ENCODE data around the gene VTCN1. TPM values are rescaled to one million over a fixed set of nuclear protein-coding genes. Genes with fewer than 3 reads are reported as not detected.
A peak's percentile ranks its signal among the peaks of the same experiment; 100 is the strongest.
"Not testable (repeated sequence)": the region's sequence is repeated elsewhere in the genome, so short reads cannot be mapped to it uniquely, and the experiment has no call there.

The VTCN1 gene
- total RNA-seq, 1 donor from 2014 or later, result not detected

- no peak for DNase-seq (ENCODE audit: low spot score)
- intact Hi-C loops (cut with DNase I), result no loop called here
Measured at GRCh38 chr1:117112047-117112717, 98.5 kb downstream of the VTCN1 start.

DNA sequence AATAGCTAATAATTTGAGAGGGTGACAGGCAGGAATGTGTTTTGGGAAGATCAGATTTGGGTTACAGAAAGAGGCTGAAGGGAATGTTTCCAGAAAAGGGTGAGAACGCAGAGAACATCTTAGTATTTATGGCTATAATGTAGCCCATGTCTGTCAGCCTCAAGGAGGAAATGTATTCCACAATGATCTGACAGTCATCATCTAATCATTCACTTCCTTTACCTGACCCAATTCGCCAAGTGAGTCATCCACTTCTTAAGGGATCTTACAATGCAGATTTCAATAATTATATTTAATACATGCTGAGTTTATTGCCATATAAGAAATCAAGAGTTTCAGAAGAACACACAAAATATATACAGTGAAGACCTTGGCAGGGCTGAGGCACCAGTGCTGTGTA, 100.0 kb downstream of the VTCN1 start:
- no peak for DNase-seq (ENCODE audit: low spot score)
- intact Hi-C loops (cut with DNase I), result no loop called here

GRCh38 chr1:117107364-117107763, 103.4 kb downstream of the VTCN1 start:
- intact Hi-C loops (cut with DNase I), result no loop called here
- DNase-seq (ENCODE audit: low spot score), result no peak

DNA sequence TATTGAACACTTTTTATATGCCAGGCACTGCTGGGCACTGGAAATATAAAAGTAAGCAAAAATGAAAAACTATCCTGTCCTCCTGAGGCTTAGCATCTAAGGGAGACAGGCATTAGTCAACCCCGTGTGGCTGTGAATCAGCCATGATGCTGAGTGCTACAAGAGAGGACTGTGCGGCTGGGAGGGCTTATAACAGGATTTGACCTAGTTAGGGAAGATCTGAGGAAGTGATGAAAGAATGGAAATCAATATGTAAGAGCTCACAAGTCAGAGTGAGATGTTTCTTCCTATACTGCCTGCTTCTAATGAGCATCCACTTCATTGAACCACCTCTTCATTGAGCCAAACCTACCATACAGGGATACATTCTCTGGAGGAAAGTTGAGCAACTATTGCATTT, 104.2 kb downstream of the VTCN1 start:
- no peak for DNase-seq (ENCODE audit: low spot score)
- intact Hi-C loops (cut with DNase I), result no loop called here

GRCh38 chr1:117105722-117106121, 105.0 kb downstream of the VTCN1 start:
- intact Hi-C loops (cut with DNase I), result no loop called here
- DNase-seq (ENCODE audit: low spot score), result no peak

DNA sequence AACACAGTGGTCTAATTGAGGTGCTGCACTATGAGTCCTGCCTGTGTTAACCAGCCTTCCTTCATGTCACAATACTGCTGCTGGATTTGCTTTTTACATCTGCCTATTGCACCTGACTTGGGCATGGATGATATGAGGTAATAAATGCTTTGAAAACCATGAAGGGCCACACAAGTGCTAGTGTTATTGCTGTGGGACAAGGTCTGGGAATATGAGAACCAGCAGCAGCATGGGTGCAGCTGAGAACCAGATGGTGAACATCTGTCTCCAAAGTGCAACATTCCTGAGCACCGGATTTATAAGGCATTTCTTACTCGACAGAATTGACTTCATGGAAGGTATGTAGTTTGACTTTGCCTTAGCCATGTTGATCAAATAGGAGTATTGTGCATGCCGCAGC, 105.7 kb downstream of the VTCN1 start:
- intact Hi-C loops (cut with DNase I), result no loop called here
- DNase-seq (ENCODE audit: low spot score), result no peak

DNA sequence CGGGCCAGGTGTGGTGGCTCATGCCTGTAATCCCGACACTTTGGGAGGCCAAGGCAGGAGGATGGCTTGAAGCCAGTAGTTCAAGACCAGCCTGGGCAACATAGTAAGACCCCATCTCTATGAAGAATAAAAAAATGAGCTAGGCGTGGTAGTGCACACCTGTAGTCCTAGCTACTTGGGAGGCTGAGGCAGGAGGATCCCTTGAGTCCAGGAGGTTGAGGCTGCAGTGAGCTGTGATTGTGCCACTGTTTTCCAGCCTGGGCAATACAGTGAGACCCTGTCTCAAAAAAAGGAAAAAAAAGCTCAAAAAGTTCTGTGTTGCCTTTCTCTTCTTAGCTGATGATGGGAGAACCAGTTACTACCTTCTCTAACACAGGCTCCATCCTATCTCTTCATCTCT, 108.9 kb downstream of the VTCN1 start:
- DNase-seq (ENCODE audit: low spot score); intact Hi-C loops (cut with DNase I): not testable (repeated sequence)

DNA sequence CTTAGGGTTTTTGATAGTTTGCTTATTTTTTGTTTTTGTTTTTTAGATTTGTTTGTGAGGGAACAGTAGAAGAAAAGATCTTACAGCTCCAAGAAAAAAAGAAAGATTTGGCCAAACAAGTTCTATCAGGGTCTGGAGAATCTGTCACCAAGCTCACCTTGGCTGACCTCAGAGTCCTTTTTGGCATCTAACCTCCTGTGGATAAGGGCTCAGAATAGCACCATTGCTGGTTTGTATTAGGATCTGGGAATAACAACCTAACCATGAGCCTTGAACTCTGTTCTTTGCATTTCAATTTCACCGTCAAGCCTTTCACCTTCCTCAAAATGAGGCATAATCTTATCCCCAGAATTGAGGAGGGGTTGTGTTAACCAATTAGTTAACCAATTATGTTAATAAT, 109.4 kb downstream of the VTCN1 start:
- intact Hi-C loops (cut with DNase I), result no loop called here
- DNase-seq (ENCODE audit: low spot score), result no peak

DNA sequence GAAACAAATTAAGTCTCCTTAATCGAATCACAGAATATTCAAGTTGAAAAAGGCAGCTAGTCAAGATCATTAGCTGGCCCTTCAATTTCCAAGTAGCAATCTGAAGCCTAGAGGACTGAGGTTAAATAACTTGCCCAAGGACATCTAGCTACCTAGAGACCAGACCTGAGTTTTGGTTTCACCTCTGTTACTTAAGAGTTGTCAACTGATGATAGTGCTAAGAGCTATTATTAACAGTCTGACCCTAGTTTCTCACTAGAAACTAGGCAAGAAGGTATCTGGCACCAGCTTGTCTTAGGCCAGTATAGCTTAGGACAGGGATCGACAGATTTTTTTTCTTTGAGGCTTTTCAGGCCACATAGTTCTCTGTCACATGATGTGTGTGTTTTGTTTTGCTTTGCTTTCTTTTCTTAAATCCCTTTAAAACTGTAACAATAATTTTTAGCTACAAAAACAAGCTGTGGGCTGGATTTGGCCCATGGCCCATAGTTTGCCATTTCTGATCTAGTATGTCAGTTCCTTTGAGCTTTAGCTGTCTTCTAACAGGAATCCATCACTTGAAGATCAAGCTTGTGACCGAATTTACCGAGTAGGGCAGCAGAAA, 112.3 kb downstream of the VTCN1 start:
- intact Hi-C loops (cut with DNase I), result no loop called here
- no peak for DNase-seq (ENCODE audit: low spot score)

- intact Hi-C loops (cut with DNase I), result no loop called here
- DNase-seq (ENCODE audit: low spot score), result no peak
Measured at GRCh38 chr1:117097443-117097842, 113.3 kb downstream of the VTCN1 start.

DNA sequence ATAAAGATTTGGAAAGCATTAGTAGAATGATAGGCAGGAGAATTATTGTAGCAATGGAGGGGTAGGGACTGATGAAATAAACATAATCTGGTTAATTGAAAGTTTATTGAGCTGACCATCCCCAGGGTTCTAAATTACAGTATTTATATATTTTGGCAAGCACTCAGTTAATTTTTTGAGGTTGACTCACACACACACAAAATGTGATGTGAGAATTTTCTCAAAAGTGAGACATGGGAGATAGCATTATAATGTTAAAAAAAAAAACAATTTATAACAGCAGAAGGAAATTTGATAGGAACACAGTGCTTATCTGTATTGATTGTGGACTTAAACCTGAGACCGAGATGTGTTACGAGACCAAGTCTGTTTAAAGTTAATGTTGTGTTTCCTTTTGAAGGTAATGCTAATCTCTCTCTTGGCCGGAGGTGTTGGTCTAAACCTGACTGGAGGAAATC, 113.7 kb downstream of the VTCN1 start:
- intact Hi-C loops (cut with DNase I), result no loop called here
- DNase-seq (ENCODE audit: low spot score), result no peak

DNA sequence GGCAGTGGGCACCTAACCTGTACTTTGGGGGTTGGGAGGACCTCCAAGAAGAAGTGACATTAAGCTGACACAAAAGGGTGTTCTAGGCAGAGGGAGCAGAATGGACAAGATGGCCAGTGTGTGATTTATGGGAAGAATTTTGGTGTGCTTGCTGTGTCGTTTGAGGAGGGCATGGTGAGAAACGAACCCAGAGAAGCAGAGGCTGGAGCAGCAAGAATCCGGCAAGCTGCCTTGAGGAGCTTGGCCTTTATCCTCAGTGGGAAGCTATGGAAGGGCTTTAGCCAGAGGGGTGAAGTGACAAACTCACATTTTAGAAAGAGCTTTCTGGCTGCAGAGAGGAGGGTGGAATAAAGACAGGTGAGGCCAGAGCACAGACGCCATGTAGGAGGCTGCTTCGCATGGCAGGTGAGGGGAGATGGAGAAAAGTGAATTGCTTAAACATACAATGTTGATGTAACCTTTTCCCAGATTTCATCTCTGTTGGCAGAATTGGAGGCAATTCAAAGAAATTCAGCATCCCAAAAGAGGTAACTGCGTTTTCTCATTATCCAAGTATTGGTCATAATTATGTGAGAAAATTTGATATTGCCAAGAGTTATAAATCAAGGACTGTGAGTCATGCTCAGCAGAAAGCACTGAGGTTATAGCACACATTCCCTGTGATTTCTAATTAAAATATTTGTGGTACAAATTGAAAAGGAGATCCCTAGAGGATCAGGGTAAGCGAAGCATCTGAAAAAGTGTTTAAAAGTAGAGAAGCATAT, 115.7 kb downstream of the VTCN1 start:
- intact Hi-C loops (cut with DNase I), result no loop called here
- no peak for DNase-seq (ENCODE audit: low spot score)

GRCh38 chr1:117093870-117094621, 116.7 kb downstream of the VTCN1 start:
- no peak for DNase-seq (ENCODE audit: low spot score)
- intact Hi-C loops (cut with DNase I), result no loop called here

Small RNAs within 50 kb of the gene (microRNA-seq; reads per million reads assigned to microRNA genes)
- 7.6 reads per million, percentile 16 among the genes with 10 or more reads in this experiment for gene MIR942

Other genes with a start within 250 kb of the VTCN1 start
- gene CD101, start 209.2 kb downstream of the VTCN1 start, total RNA-seq, result 1.6 TPM
- gene TTF2, start 150.6 kb downstream of the VTCN1 start, total RNA-seq, result 9.4 TPM
- 8.9 TPM for gene TRIM45, start 89.2 kb downstream of the VTCN1 start, total RNA-seq
- gene MAN1A2, start 156.5 kb upstream of the VTCN1 start, total RNA-seq, result 36.3 TPM

All from cardiac septum (tissue), 1 donor.